K562 (cell line): ENCODE measurements around the gene PSMB10. TPM values are rescaled to one million over a fixed set of nuclear protein-coding genes. Genes with fewer than 3 reads are reported as not detected.

Source experiments
- ATF1 ChIP-seq, 2 experiments: fragments of 450-650 bp in 1 of 2; IDR thresholded peaks; 2 replicates each; pipeline ENCODE4 v1.6.1; 2016; ENCODE audit warnings: missing compliant biosample characterization in 1 of 2, missing genetic modification characterization in 1 of 2
- CBX1 ChIP-seq: sonication (generic); IDR thresholded peaks from 2 replicates; pipeline ENCODE4 v1.6.1; 2016; ENCODE audit warnings: antibody characterized with exemption, low read depth, mild to moderate bottlenecking
- CEBPG ChIP-seq, 3 experiments: fragments of 200-800 bp in 1 of 3; sonication (Bioruptor generic) in 1 of 3; sonication (generic) in 1 of 3; formaldehyde crosslinking in 1 of 3; IDR thresholded peaks in 2 of 3; conservative IDR thresholded peaks in 1 of 3; 2 replicates each; pipeline versions ENCODE4 v1.6.1 to v1.8.0; 2016 to 2022; ENCODE audit warnings: missing compliant biosample characterization in 2 of 3, missing genetic modification characterization in 2 of 3, mild to moderate bottlenecking in 1 of 3, missing genetic modification reagents in 1 of 3
- MYNN ChIP-seq, 2 experiments: sonication (generic); formaldehyde crosslinking in 1 of 2; IDR thresholded peaks; 2 replicates each; pipeline versions ENCODE4 v1.5.0 to v1.6.1; 2016 to 2020; ENCODE audit warnings: antibody characterized with exemption in 1 of 2, missing genetic modification reagents in 1 of 2
- RBFOX2 ChIP-seq: fragments of 200-400 bp; formaldehyde crosslinking; IDR thresholded peaks from 2 replicates; pipeline ENCODE4 v1.6.1; 2017; ENCODE audit warnings: low read depth, mild to moderate bottlenecking, low read length, moderate library complexity
- TEAD1 ChIP-seq, 2 experiments: fragments of 450-650 bp in 1 of 2; sonication (generic) in 1 of 2; formaldehyde crosslinking; IDR thresholded peaks; 2 replicates each; pipeline versions ENCODE4 v1.4.0 to v1.8.0; 2020 to 2022; ENCODE audit warnings: mild to moderate bottlenecking in 2 of 2, missing genetic modification reagents in 1 of 2
- VEZF1 ChIP-seq: fragments of 200-800 bp; sonication (Bioruptor generic); IDR thresholded peaks from 2 replicates; pipeline ENCODE4 v1.6.1; 2017; ENCODE audit warnings: missing genetic modification characterization, missing compliant biosample characterization
- ZBTB1 ChIP-seq: sonication (generic); formaldehyde crosslinking; IDR thresholded peaks from 2 replicates; pipeline ENCODE4 v1.8.1; 2023; ENCODE audit warnings: missing genetic modification reagents, low read depth, mild to moderate bottlenecking, borderline replicate concordance
- ZNF121 ChIP-seq: sonication (generic); formaldehyde crosslinking; conservative IDR thresholded peaks from 2 replicates; pipeline ENCODE4 v1.8.0; 2022; ENCODE audit warnings: missing genetic modification reagents
- ZNF184 ChIP-seq: sonication (generic); formaldehyde crosslinking; IDR thresholded peaks from 2 replicates; pipeline ENCODE4 v1.5.0; 2020; ENCODE audit warnings: missing genetic modification reagents
- ZNF263 ChIP-seq: sonication (generic); formaldehyde crosslinking; IDR thresholded peaks from 2 replicates; pipeline ENCODE4 v1.8.0; 2022; ENCODE audit warnings: mild to moderate bottlenecking, missing genetic modification reagents, borderline replicate concordance
- ZNF280B ChIP-seq: fragments of 250-450 bp; sonication (Bioruptor Pico); IDR thresholded peaks from 2 replicates; pipeline ENCODE4 v1.5.1; 2021; ENCODE audit warnings: mild to moderate bottlenecking
- ZNF639 ChIP-seq, 2 experiments: fragments of 200-800 bp in 1 of 2; sonication (Bioruptor generic) in 1 of 2; sonication (generic) in 1 of 2; formaldehyde crosslinking in 1 of 2; IDR thresholded peaks in 1 of 2; conservative IDR thresholded peaks in 1 of 2; 2 replicates each; pipeline versions ENCODE4 v1.5.0 to v1.6.1; 2016 to 2020; ENCODE audit warnings: missing compliant biosample characterization in 1 of 2, missing genetic modification characterization in 1 of 2, missing genetic modification reagents in 1 of 2
- ZSCAN29 ChIP-seq: fragments of 450-650 bp; IDR thresholded peaks from 2 replicates; pipeline ENCODE4 v1.6.1; 2017
- polyA plus RNA-seq, 8 experiments: library from polyadenylated mRNA; depleted of rRNA in 4 of 8; stranded (reverse) in 5 of 8; unstranded in 3 of 8; fragments of >200 nt; fragmentation: Nextera tagmentation in 2 of 8; fragmentation: Illumina TruSeq in 1 of 8; extraction: Ambion mirVana in 2 of 8; extraction: Trizol in 1 of 8; gene quantifications; 2 replicates each; pipeline versions ENCODE4 v1.2.1 to v1.2.3, GENCODE V29; 2011 to 2014; ENCODE audit warnings: inconsistent platforms in 1 of 8, missing spikeins in 1 of 8
- total RNA-seq, 7 experiments: library from RNA; depleted of rRNA in 6 of 7; stranded (reverse); fragments of >200 nt in 6 of 7; fragmentation: Illumina TruSeq in 2 of 7; extraction: Trizol in 2 of 7; gene quantifications; 2 replicates each; pipeline versions ENCODE4 v1.2.1 to v1.2.3, GENCODE V29; 2011 to 2021; ENCODE audit warnings: low replicate concordance in 1 of 7
- TF ChIP-seq, protein P1 (sequence below): fragments of 450-650 bp; conservative IDR thresholded peaks from 2 replicates; pipeline ENCODE4 v1.6.1; 2016; ENCODE audit warnings: missing genetic modification characterization, low read depth, mild to moderate bottlenecking, control low read depth, missing compliant biosample characterization
- TF ChIP-seq, protein P2 (sequence below): IDR thresholded peaks from 2 replicates; pipeline ENCODE4 v1.6.1; 2011; ENCODE audit warnings: borderline replicate concordance, low read depth, mild to moderate bottlenecking, moderate library complexity, low read length; ENCODE audit not compliant: insufficient read depth, poor library complexity, severe bottlenecking

The PSMB10 gene
- total and polyA plus RNA-seq, 9 of the 15 experiments (the other 6 are each of a cell fraction or from before 2014, with no cell fraction given) = 11.7 to 105 (median 51.0) TPM

DNA sequence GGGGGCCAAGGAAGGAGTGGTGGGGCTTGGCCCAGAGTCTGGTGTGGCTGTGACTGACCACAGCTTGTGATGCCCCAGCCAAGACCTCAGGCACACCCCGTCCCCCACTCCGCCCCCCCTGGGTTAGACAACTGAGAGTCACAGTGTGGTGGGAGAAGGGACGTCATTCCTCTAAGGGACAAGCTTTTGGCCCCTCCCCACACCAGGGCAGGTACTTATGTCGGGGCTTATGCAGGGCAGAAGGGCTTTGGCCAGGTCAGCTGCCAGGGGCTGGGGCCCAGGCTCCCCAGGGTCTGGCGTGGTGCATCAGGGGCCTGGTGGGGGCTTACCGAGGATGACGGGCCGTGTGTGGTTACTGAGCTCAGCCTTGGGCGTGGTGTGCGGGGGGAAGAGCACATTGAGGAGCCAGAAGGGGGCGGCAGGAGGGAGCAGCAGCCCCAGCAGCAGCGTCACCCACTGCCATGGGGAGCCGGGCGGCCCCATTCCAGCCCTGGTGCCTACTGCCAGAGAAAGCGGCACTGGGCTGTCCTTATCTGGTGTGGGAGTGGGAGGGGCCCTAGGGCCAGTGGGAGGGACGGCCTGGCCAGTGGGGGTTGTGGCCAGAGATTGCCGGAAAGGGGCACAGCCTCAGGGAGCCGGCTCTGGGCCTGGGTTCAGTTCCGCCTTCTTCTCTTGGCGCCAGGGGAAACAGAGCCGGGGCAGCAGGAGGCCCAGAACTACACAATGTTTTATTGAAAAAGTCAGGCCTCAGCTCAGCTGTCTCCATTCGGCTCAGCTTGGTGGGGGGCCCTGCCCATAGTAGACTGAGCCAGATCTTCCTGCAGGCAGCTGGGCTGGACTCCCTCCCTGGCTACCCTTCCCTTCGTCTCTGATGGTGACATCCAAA, 7.2 kb upstream of the PSMB10 start, which contains the start of gene LCAT (continued):
- TF ChIP-seq, protein P1, sequence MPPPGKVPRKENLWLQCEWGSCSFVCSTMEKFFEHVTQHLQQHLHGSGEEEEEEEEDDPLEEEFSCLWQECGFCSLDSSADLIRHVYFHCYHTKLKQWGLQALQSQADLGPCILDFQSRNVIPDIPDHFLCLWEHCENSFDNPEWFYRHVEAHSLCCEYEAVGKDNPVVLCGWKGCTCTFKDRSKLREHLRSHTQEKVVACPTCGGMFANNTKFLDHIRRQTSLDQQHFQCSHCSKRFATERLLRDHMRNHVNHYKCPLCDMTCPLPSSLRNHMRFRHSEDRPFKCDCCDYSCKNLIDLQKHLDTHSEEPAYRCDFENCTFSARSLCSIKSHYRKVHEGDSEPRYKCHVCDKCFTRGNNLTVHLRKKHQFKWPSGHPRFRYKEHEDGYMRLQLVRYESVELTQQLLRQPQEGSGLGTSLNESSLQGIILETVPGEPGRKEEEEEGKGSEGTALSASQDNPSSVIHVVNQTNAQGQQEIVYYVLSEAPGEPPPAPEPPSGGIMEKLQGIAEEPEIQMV (tag) = no peak
- TF ChIP-seq MYNN (IDR thresholded peaks at IDR 0.05) = 0 out of 2 replicates have a peak, but pooled peaks have one; percentile 7
- no peak for TF ChIP-seq MYNN (CRISPR knock-in tag; IDR thresholded peaks at IDR 0.05)
- TF ChIP-seq ZNF263 (CRISPR knock-in tag) = no peak
- no peak for TF ChIP-seq CBX1
- no peak for TF ChIP-seq CEBPG (CRISPR knock-in tag; IDR thresholded peaks at IDR 0.05)
- no peak for TF ChIP-seq CEBPG (tag; conservative IDR thresholded peaks at IDR 0.05 in 1 of 2, IDR thresholded peaks at IDR 0.05 in 1 of 2)
- no peak for TF ChIP-seq ZNF280B
- no peak for TF ChIP-seq ZSCAN29
- peak; percentile 32 for TF ChIP-seq ZNF121 (CRISPR knock-in tag)
- no peak for TF ChIP-seq ZNF639 (CRISPR knock-in tag; conservative IDR thresholded peaks at IDR 0.05 in 1 of 2, IDR thresholded peaks at IDR 0.05 in 1 of 2)
- no peak for TF ChIP-seq TEAD1 (CRISPR knock-in tag; IDR thresholded peaks at IDR 0.05)
- TF ChIP-seq VEZF1 (CRISPR knock-in tag) = peak; percentile 36; the same call in 1 of the 2 replicates
- peak; percentile 26; the same call in 1 of the 2 replicates for TF ChIP-seq RBFOX2
- no peak for TF ChIP-seq ATF1 (CRISPR knock-in tag; IDR thresholded peaks at IDR 0.05)
- TF ChIP-seq ATF1 (tag; IDR thresholded peaks at IDR 0.05) = no peak
- TF ChIP-seq, protein P2, sequence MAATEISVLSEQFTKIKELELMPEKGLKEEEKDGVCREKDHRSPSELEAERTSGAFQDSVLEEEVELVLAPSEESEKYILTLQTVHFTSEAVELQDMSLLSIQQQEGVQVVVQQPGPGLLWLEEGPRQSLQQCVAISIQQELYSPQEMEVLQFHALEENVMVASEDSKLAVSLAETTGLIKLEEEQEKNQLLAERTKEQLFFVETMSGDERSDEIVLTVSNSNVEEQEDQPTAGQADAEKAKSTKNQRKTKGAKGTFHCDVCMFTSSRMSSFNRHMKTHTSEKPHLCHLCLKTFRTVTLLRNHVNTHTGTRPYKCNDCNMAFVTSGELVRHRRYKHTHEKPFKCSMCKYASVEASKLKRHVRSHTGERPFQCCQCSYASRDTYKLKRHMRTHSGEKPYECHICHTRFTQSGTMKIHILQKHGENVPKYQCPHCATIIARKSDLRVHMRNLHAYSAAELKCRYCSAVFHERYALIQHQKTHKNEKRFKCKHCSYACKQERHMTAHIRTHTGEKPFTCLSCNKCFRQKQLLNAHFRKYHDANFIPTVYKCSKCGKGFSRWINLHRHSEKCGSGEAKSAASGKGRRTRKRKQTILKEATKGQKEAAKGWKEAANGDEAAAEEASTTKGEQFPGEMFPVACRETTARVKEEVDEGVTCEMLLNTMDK = peak; percentile 32
- TF ChIP-seq ZBTB1 (CRISPR knock-in tag) = no peak
- TF ChIP-seq ZNF184 (CRISPR knock-in tag) = no peak
